ENCODE data around the gene CENPP. TPM values are rescaled to one million over a fixed set of nuclear protein-coding genes. Genes with fewer than 3 reads are reported as not detected.
A peak's percentile ranks its signal among the peaks of the same experiment; 100 is the strongest.
"Not testable (repeated sequence)": the region's sequence is repeated elsewhere in the genome, so short reads cannot be mapped to it uniquely, and the experiment has no call there.

The CENPP gene
- total RNA-seq, 2 donors from 2014 or later: 0.78 to 2.3 TPM

DNA sequence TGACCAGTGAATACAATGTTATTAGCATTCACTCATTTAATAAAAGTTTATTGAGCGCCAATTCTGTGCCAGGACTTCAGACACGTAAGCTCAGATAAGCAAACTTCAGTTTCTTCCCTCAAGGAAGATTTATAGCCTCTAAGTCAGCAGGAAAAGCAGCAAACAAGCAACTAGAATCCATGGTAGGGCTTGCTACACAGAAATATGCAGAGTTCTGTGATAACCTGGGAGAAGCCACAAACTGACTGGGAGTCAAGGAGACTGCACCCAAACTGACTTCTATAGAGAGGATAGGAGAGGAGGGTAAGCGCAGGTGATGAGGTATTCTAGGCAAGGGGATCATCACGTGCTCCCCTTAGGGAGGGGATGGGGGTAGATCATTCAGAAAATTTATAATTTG lies 80.1 kb downstream of the CENPP start:
- no peak for ATAC-seq
- H3K4me3 ChIP-seq: no peak overlapping the region
- TF ChIP-seq POLR2A (IDR thresholded peaks at IDR 0.05): no peak
- TF ChIP-seq, protein P1, sequence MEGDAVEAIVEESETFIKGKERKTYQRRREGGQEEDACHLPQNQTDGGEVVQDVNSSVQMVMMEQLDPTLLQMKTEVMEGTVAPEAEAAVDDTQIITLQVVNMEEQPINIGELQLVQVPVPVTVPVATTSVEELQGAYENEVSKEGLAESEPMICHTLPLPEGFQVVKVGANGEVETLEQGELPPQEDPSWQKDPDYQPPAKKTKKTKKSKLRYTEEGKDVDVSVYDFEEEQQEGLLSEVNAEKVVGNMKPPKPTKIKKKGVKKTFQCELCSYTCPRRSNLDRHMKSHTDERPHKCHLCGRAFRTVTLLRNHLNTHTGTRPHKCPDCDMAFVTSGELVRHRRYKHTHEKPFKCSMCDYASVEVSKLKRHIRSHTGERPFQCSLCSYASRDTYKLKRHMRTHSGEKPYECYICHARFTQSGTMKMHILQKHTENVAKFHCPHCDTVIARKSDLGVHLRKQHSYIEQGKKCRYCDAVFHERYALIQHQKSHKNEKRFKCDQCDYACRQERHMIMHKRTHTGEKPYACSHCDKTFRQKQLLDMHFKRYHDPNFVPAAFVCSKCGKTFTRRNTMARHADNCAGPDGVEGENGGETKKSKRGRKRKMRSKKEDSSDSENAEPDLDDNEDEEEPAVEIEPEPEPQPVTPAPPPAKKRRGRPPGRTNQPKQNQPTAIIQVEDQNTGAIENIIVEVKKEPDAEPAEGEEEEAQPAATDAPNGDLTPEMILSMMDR (IDR thresholded peaks at IDR 0.05): no peak
- intact Hi-C loops (cut with DNase I): no loop called here
- no peak overlapping the region for H3K27ac ChIP-seq
- no peaks in the 10 kb centered on the region for H3K36me3 ChIP-seq (replicated peaks in 1 of 2; ENCODE audit: insufficient read depth in 1 of 2, low read depth in 2 of 2)
- H3K27me3 ChIP-seq: no peaks in the 10 kb centered on the region
- no peaks in the 10 kb centered on the region for H3K9me3 ChIP-seq
- no peak for DNase-seq
- 77% methylated on average over 4 of the region's 4 CpGs for WGBS, 2 donors
- no peaks in the 10 kb centered on the region for H3K4me1 ChIP-seq

DNA sequence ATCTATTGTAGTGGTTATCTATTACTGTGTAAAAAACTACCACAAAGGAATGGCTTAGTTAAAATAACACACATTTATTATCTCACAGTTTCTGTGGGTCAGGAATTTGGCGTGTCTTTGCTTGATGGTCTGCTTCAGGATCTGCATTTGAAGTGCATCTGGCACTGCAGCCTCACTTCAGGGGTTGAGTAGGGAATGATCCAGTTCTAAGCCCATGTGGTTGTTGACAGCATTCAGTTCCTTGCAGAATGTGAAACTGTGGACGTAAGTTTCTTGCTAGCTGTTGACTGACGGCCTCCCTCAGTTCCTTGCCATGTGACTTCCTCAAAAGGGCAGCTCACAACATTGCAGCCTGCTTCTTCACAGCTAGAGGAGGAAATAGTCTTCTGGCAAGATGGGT lies 80.7 kb downstream of the CENPP start:
- Histone ChIP-seq H3K4me1 (no peaks in the 10 kb centered on the region), H3K4me3 (no peak overlapping the region), H3K36me3 (replicated peaks in 1 of 2; ENCODE audit: insufficient read depth in 1 of 2, low read depth in 2 of 2) (no peaks in the 10 kb centered on the region), H3K27me3 (no peaks in the 10 kb centered on the region), H3K9me3 (no peaks in the 10 kb centered on the region), H3K27ac (no peak overlapping the region)
- intact Hi-C loops (cut with DNase I): no loop called here
- WGBS, 2 donors: 65 to 84% methylated on average over 3 of the region's 3 CpGs
- ATAC-seq: no peak
- DNase-seq: peak in 2 of 4 donors; percentile 7 to 42
- TF ChIP-seq POLR2A (IDR thresholded peaks at IDR 0.05): no peak
- TF ChIP-seq, protein P1 (IDR thresholded peaks at IDR 0.05): no peak

DNA sequence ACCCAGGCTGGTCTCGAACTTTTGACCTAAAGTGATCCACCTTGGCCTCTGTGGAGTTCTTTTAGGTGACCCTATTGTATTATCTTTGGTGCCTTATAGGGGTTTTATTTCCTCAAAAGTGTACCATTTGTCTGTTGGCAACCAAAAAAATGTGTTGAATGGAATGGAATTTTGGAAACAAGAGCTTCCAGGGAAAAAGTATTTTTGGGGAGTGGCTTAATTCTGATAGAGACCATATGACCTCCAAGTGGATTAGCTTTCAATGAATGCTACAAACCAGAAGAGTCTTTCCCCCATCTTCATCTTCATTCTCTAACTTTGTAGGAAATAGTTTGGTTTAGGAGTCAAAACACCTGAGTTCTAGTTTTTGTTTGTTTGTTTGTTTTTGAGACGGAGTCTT lies 82.1 kb downstream of the CENPP start:
- no peak for DNase-seq
- Histone ChIP-seq H3K4me1 (no peaks in the 10 kb centered on the region), H3K4me3 (no peak overlapping the region), H3K9me3 (no peaks in the 10 kb centered on the region), H3K27me3 (no peaks in the 10 kb centered on the region), H3K27ac (no peak overlapping the region), H3K36me3 (replicated peaks in 1 of 2; ENCODE audit: insufficient read depth in 1 of 2, low read depth in 2 of 2) (no peaks in the 10 kb centered on the region)
- ATAC-seq: no peak
- TF ChIP-seq, protein P1 (IDR thresholded peaks at IDR 0.05): no peak
- TF ChIP-seq POLR2A (IDR thresholded peaks at IDR 0.05): no peak
- intact Hi-C loops (cut with DNase I): no loop called here
- 93 to 100% methylated on average over 2 of the region's 2 CpGs for WGBS, 2 donors

DNA sequence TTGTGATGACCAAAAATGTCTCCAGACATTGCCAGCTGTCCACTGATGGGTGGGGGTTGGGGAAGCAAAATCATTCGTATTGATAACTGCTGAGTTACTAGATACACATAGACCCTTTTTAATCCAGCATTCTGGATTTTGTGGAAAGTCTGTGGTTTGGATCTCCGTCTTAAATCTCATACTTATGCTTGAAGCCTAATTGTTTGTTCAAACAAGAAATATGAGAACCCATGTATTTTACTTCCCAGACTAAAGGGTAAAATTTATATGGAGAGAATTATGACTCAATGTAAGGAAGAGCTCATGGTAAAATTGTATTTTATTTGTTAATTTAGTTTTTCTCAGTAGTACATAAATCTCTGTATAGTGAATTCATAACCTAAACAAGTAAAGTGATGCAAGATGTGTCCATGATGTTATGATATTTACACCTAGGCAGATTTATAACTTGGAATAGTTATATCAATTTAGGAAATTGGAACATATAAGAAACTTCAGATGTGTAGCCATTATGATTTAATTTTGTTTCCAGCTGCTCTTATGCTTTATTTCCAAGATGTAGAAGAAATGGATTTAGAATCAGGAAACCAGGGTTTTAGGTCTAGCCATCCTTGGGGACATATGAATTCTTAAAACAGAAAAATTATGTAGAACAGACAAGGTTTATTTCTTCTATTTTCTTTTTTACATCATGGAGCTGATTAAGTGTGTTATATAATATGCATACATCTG lies 83.2 kb downstream of the CENPP start:
- WGBS, 2 donors: 93% methylated on average over 2 of the region's 2 CpGs
- Histone ChIP-seq H3K4me1 (no peaks in the 10 kb centered on the region), H3K27ac (no peak overlapping the region), H3K4me3 (no peak overlapping the region), H3K36me3 (replicated peaks in 1 of 2; ENCODE audit: insufficient read depth in 1 of 2, low read depth in 2 of 2) (no peaks in the 10 kb centered on the region), H3K9me3 (no peaks in the 10 kb centered on the region), H3K27me3 (no peaks in the 10 kb centered on the region)
- DNase-seq (no peak), ATAC-seq (no peak)
- TF ChIP-seq, protein P1 (IDR thresholded peaks at IDR 0.05): no peak
- TF ChIP-seq POLR2A (IDR thresholded peaks at IDR 0.05): no peak
- intact Hi-C loops (cut with DNase I): no loop called here

DNA sequence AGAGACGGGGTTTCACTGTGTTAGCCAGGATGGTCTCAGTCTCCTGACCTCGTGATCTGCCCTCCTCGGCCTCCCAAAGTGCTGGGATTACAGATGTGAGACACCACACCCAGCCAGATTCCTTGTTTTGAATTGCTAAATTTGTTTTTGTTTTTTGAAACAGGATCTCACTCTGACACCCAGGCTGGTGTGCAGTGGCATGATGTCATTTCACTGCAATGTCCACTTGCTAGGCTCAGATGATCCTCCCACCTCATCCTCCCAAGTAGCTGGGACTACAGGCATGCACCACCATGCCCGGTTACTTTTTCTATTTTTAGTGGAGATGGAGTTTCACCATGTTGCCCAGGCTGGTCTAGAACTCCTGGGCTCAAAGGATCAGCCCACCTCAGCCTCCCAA lies 85.4 kb downstream of the CENPP start:
- H3K4me3 ChIP-seq; intact Hi-C loops (cut with DNase I); H3K4me1 ChIP-seq; H3K9me3 ChIP-seq; H3K27ac ChIP-seq; H3K27me3 ChIP-seq; ATAC-seq; DNase-seq; H3K36me3 ChIP-seq (replicated peaks in 1 of 2; ENCODE audit: insufficient read depth in 1 of 2, low read depth in 2 of 2): not testable (repeated sequence)
- WGBS, 2 donors: 88 to 98% methylated on average over 4 of the region's 4 CpGs

Data from body of pancreas (tissue), 4 donors.